K562 (cell line): ENCODE data around the gene RNF227. TPM values are rescaled to one million over a fixed set of nuclear protein-coding genes. Genes with fewer than 3 reads are reported as not detected.

Experiments used
- ASH1L ChIP-seq: fragments of 450-650 bp; IDR thresholded peaks from 2 replicates; pipeline ENCODE4 v1.6.1; 2018; ENCODE audit warnings: borderline replicate concordance, mild to moderate bottlenecking, low read depth; ENCODE audit not compliant: partially characterized antibody
- CBX1 ChIP-seq: sonication (generic); IDR thresholded peaks from 2 replicates; pipeline ENCODE4 v1.6.1; 2016; ENCODE audit warnings: antibody characterized with exemption, low read depth, mild to moderate bottlenecking
- CHD2 ChIP-seq: IDR thresholded peaks from 2 replicates; pipeline ENCODE4 v1.6.1; 2011; ENCODE audit warnings: low read depth, low read length
- CHD4 ChIP-seq: fragments of 200-600 bp; sonication (generic); IDR thresholded peaks from 3 replicates; pipeline ENCODE4 v1.6.1; 2012; ENCODE audit warnings: low read depth, mild to moderate bottlenecking, mixed read lengths, low read length, inconsistent platforms; ENCODE audit not compliant: insufficient read depth, insufficient replicate concordance, poor library complexity, severe bottlenecking
- EHMT2 ChIP-seq: fragments of 450-650 bp; IDR thresholded peaks from 2 replicates; pipeline ENCODE4 v1.6.1; 2018; ENCODE audit warnings: antibody characterized with exemption
- FOXA3 ChIP-seq, 2 experiments: fragments of 450-650 bp in 1 of 2; sonication (generic) in 1 of 2; formaldehyde crosslinking; IDR thresholded peaks in 1 of 2; conservative IDR thresholded peaks in 1 of 2; 2 replicates each; pipeline versions ENCODE4 v1.4.0 to v1.8.0; 2020 to 2022; ENCODE audit warnings: mild to moderate bottlenecking in 2 of 2, missing genetic modification reagents in 1 of 2
- HDAC2 ChIP-seq: fragments of 450-650 bp; IDR thresholded peaks from 2 replicates; pipeline ENCODE4 v1.6.1; 2016; ENCODE audit warnings: mild to moderate bottlenecking
- HDAC8 ChIP-seq: fragments of 450-650 bp; IDR thresholded peaks from 2 replicates; pipeline ENCODE4 v1.6.1; 2016; ENCODE audit warnings: mild to moderate bottlenecking, missing genetic modification characterization, moderate library complexity, missing compliant biosample characterization
- JUNB ChIP-seq: fragments of 450-650 bp; formaldehyde crosslinking; conservative IDR thresholded peaks from 2 replicates; pipeline ENCODE4 v1.4.0; 2020; ENCODE audit warnings: mild to moderate bottlenecking
- KDM1A ChIP-seq, 2 experiments: fragments of 450-650 bp; IDR thresholded peaks; 2 replicates each; pipeline ENCODE4 v1.6.1; 2016; ENCODE audit warnings: mild to moderate bottlenecking in 2 of 2
- MIER1 ChIP-seq: fragments of 450-650 bp; IDR thresholded peaks from 2 replicates; pipeline ENCODE4 v1.6.1; 2016; ENCODE audit warnings: antibody characterized with exemption, mild to moderate bottlenecking, low read depth
- PPARD ChIP-seq: fragments of 250-450 bp; sonication (Bioruptor Pico); IDR thresholded peaks from 2 replicates; pipeline ENCODE4 v1.8.0; 2022; ENCODE audit warnings: inconsistent platforms, mild to moderate bottlenecking, moderate library complexity
- TGIF2 ChIP-seq: sonication (generic); formaldehyde crosslinking; IDR thresholded peaks from 2 replicates; pipeline ENCODE4 v1.8.1; 2022; ENCODE audit warnings: mild to moderate bottlenecking, missing genetic modification reagents, moderate library complexity
- U2AF1 ChIP-seq: fragments of 200-400 bp; formaldehyde crosslinking; optimal IDR thresholded peaks from 2 replicates; pipeline ENCODE3; 2017; ENCODE audit warnings: mild to moderate bottlenecking, low read depth, low read length, moderate library complexity
- ZBED1 ChIP-seq: IDR thresholded peaks from 2 replicates; pipeline ENCODE4 v1.6.1; 2014
- ZBTB8A ChIP-seq: fragments of 450-650 bp; IDR thresholded peaks from 2 replicates; pipeline ENCODE4 v1.6.1; 2018; ENCODE audit warnings: mild to moderate bottlenecking, moderate library complexity; ENCODE audit not compliant: partially characterized antibody
- ZFP1 ChIP-seq: fragments of 450-650 bp; formaldehyde crosslinking; IDR thresholded peaks from 2 replicates; pipeline ENCODE4 v1.4.0; 2020; ENCODE audit warnings: mild to moderate bottlenecking, mixed read lengths
- ZNF224 ChIP-seq: sonication (generic); formaldehyde crosslinking; IDR thresholded peaks from 2 replicates; pipeline ENCODE4 v1.8.0; 2022; ENCODE audit warnings: mild to moderate bottlenecking, missing genetic modification reagents
- ZNF354B ChIP-seq: fragments of 250-450 bp; sonication (Bioruptor Pico); IDR thresholded peaks from 2 replicates; pipeline ENCODE4 v1.4.0; 2020
- ZNF408 ChIP-seq: fragments of 250-450 bp; sonication (Bioruptor Pico); IDR thresholded peaks from 2 replicates; pipeline ENCODE4 v1.4.0; 2020; ENCODE audit warnings: low read depth, mild to moderate bottlenecking, moderate library complexity
- ZNF431 ChIP-seq: sonication (generic); formaldehyde crosslinking; IDR thresholded peaks from 2 replicates; pipeline ENCODE4 v1.8.0; 2022; ENCODE audit warnings: mild to moderate bottlenecking, missing genetic modification reagents
- ZNF583 ChIP-seq: fragments of 250-450 bp; sonication (Bioruptor Pico); IDR thresholded peaks from 2 replicates; pipeline ENCODE4 v1.4.0; 2020
- ZNF699 ChIP-seq: fragments of 250-450 bp; sonication (Bioruptor Pico); IDR thresholded peaks from 2 replicates; pipeline ENCODE4 v1.8.0; 2021; ENCODE audit warnings: mild to moderate bottlenecking, moderate library complexity; ENCODE audit not compliant: insufficient replicate concordance
- polyA plus RNA-seq, 8 experiments: library from polyadenylated mRNA; depleted of rRNA in 4 of 8; stranded (reverse) in 5 of 8; unstranded in 3 of 8; fragments of >200 nt; fragmentation: Nextera tagmentation in 2 of 8; fragmentation: Illumina TruSeq in 1 of 8; extraction: Ambion mirVana in 2 of 8; extraction: Trizol in 1 of 8; gene quantifications; 2 replicates each; pipeline versions ENCODE4 v1.2.1 to v1.2.3, GENCODE V29; 2011 to 2014; ENCODE audit warnings: inconsistent platforms in 1 of 8, missing spikeins in 1 of 8
- total RNA-seq, 7 experiments: library from RNA; depleted of rRNA in 6 of 7; stranded (reverse); fragments of >200 nt in 6 of 7; fragmentation: Illumina TruSeq in 2 of 7; extraction: Trizol in 2 of 7; gene quantifications; 2 replicates each; pipeline versions ENCODE4 v1.2.1 to v1.2.3, GENCODE V29; 2011 to 2021; ENCODE audit warnings: low replicate concordance in 1 of 7
- TF ChIP-seq, protein P1 (sequence below): fragments of 250-450 bp; sonication (Bioruptor Pico); IDR thresholded peaks from 2 replicates; pipeline ENCODE4 v1.4.0; 2020; ENCODE audit warnings: mild to moderate bottlenecking, moderate library complexity
- TF ChIP-seq, protein P2 (sequence below): fragments of 250-450 bp; sonication (Bioruptor Pico); IDR thresholded peaks from 2 replicates; pipeline ENCODE4 v1.5.0; 2021; ENCODE audit warnings: mild to moderate bottlenecking, borderline replicate concordance
- TF ChIP-seq, protein P3 (sequence below): sonication (generic); formaldehyde crosslinking; IDR thresholded peaks from 2 replicates; pipeline ENCODE4 v1.8.0; 2022; ENCODE audit warnings: missing genetic modification reagents, mild to moderate bottlenecking, borderline replicate concordance

The RNF227 gene
- total and polyA plus RNA-seq, 9 of the 15 experiments (the other 6 are each of a cell fraction or from before 2014, with no cell fraction given): 1.1 to 6.7 (median 2.3) TPM

DNA sequence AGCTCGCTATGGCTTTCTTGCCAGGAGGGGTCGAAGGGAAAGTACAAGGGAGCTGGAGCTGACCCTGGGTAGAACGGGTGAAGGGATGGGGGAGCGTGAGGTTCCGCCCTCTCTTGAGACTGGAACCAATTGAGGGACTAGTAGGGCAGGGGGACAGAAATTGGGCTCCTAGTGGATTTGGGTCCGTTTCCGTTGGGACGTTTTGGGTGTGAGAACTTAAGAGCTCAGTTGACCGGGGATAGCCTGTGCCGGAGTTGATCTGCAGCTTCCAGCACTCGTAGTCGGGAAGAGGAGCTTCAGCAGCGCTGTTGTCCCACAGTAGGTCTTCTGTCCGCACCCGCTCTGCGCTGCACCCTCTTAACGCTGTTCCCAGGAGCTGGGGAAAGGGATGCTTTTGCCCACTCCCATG is 16.4 kb upstream of the RNF227 start (continued):
- TF ChIP-seq, protein P1, sequence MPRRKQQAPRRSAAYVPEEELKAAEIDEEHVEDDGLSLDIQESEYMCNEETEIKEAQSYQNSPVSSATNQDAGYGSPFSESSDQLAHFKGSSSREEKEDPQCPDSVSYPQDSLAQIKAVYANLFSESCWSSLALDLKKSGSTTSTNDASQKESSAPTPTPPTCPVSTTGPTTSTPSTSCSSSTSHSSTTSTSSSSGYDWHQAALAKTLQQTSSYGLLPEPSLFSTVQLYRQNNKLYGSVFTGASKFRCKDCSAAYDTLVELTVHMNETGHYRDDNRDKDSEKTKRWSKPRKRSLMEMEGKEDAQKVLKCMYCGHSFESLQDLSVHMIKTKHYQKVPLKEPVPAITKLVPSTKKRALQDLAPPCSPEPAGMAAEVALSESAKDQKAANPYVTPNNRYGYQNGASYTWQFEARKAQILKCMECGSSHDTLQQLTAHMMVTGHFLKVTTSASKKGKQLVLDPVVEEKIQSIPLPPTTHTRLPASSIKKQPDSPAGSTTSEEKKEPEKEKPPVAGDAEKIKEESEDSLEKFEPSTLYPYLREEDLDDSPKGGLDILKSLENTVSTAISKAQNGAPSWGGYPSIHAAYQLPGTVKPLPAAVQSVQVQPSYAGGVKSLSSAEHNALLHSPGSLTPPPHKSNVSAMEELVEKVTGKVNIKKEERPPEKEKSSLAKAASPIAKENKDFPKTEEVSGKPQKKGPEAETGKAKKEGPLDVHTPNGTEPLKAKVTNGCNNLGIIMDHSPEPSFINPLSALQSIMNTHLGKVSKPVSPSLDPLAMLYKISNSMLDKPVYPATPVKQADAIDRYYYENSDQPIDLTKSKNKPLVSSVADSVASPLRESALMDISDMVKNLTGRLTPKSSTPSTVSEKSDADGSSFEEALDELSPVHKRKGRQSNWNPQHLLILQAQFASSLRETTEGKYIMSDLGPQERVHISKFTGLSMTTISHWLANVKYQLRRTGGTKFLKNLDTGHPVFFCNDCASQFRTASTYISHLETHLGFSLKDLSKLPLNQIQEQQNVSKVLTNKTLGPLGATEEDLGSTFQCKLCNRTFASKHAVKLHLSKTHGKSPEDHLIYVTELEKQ (CRISPR knock-in tag): no peak
- TF ChIP-seq ZBTB8A (no peak), ZNF583 (CRISPR knock-in tag) (no peak), HDAC2 (peak; percentile 8; the same call in 1 of the 2 replicates), PPARD (CRISPR knock-in tag) (no peak), CBX1 (no peak), CHD4 (no peak), U2AF1 (no peak), ZNF699 (CRISPR knock-in tag) (no peak), MIER1 (no peak), ASH1L (no peak), ZNF431 (CRISPR knock-in tag) (no peak), ZBED1 (no peak), KDM1A (IDR thresholded peaks at IDR 0.05) (no peak), CHD2 (no peak), JUNB (no peak), TGIF2 (CRISPR knock-in tag) (no peak), ZNF408 (CRISPR knock-in tag) (no peak), HDAC8 (tag) (no peak), ZNF354B (no peak), ZFP1 (CRISPR knock-in tag) (no peak), ZNF224 (CRISPR knock-in tag) (no peak), EHMT2 (no peak), FOXA3 (CRISPR knock-in tag; conservative IDR thresholded peaks at IDR 0.05 in 1 of 2, IDR thresholded peaks at IDR 0.05 in 1 of 2) (no peak)
- TF ChIP-seq, protein P2, sequence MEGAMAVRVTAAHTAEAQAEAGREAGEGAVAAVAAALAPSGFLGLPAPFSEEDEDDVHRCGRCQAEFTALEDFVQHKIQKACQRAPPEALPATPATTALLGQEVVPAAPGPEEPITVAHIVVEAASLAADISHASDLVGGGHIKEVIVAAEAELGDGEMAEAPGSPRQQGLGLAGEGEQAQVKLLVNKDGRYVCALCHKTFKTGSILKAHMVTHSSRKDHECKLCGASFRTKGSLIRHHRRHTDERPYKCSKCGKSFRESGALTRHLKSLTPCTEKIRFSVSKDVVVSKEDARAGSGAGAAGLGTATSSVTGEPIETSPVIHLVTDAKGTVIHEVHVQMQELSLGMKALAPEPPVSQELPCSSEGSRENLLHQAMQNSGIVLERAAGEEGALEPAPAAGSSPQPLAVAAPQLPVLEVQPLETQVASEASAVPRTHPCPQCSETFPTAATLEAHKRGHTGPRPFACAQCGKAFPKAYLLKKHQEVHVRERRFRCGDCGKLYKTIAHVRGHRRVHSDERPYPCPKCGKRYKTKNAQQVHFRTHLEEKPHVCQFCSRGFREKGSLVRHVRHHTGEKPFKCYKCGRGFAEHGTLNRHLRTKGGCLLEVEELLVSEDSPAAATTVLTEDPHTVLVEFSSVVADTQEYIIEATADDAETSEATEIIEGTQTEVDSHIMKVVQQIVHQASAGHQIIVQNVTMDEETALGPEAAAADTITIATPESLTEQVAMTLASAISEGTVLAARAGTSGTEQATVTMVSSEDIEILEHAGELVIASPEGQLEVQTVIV: no peak
- TF ChIP-seq, protein P3, sequence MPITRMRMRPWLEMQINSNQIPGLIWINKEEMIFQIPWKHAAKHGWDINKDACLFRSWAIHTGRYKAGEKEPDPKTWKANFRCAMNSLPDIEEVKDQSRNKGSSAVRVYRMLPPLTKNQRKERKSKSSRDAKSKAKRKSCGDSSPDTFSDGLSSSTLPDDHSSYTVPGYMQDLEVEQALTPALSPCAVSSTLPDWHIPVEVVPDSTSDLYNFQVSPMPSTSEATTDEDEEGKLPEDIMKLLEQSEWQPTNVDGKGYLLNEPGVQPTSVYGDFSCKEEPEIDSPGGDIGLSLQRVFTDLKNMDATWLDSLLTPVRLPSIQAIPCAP (CRISPR knock-in tag): no peak
